ENCODE measurements around the gene DYNLT4.
"Not testable (repeated sequence)": the region's sequence is repeated elsewhere in the genome, so short reads cannot be mapped to it uniquely, and the experiment has no call there.

The DYNLT4 gene

GRCh38 chr1:44829506-44830384, 22.6 kb upstream of the DYNLT4 start:
- DNase-seq (ENCODE audit: extremely low read depth in 1 of 2, low read depth in 1 of 2) = no peak

GRCh38 chr1:44828841-44829440, 21.8 kb upstream of the DYNLT4 start:
- DNase-seq (ENCODE audit: extremely low read depth in 1 of 2, low read depth in 1 of 2) = no peak

DNA sequence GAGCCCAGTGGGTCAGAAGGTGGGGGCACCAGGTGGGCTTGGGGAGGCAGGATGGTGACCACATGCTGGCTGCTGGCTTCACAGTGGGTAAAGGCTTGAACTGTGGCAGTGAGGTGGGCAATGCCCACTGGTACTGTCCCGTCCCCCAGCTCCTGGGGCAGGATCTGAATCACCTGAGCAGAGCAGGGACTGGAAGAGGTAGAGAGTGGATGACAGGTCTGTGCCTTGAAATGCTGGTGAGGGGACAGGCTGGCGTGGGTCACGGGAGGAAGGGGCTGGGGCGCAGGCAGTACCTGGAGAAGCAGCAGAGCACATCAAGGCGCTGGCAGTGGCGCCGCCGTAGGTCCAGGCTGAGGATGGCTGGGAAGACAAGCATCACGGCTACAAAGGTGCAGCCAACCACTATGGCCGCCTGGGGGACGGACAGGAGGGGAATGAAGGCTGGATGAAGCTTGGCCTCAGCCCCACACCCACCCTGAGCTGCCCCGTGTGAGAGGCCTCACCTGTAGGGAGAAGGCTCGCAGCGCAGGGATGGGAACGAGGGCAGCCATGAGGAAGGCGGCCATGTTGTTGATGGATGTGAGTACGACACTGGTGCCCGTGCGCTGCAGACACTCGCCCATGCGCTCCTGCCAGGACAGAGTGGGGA, 21.0 kb upstream of the DYNLT4 start:
- DNase-seq (ENCODE audit: extremely low read depth in 1 of 2, low read depth in 1 of 2) = no peak

DNA sequence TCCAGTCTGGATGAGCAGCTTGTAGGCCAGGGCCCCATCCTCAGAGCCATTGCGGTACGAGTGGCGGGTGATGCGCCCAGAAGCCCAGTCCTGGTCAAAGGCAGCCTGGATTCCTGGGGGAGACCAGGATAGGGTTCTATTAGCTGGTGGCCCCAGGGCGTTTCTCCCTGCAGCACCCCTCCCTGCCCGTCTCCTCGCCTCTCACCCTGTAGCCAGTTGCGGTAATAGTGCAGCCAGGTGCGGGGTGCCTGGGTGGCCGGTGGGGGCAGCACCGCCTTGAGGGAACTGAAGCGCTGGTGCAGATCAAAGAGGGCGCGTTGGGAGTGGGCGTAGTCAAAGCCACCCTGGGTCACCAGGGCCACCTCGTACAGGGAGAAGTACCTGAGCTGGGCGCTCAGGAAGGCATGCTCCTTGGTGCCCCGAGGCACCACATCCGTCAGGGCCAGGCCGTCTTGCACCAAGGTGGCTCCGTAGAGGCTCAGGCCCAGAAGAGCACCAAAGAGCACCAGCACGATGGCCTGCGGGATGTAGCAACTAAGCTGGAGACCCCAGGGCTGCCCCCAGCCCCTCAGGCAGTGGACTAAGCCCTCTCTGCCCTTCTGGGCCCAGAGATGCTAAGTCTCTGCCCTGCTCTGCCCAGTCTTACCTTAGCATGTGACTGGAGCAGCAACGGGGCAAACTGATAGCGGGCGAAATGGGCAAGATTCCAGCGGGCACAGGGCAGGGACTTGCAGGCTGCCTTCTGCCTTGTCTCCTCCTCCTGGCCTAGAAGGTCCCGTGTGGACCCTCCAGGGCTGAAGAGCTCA, 20.2 kb upstream of the DYNLT4 start:
- DNase-seq (ENCODE audit: extremely low read depth in 1 of 2, low read depth in 1 of 2) = no peak

GRCh38 chr1:44826375-44827196, 19.4 kb upstream of the DYNLT4 start:
- no peak for DNase-seq (ENCODE audit: extremely low read depth in 1 of 2, low read depth in 1 of 2)

- DNase-seq (ENCODE audit: extremely low read depth in 1 of 2, low read depth in 1 of 2) = not testable (repeated sequence)
Measured at GRCh38 chr1:44824392-44824791, 17.2 kb upstream of the DYNLT4 start.

DNA sequence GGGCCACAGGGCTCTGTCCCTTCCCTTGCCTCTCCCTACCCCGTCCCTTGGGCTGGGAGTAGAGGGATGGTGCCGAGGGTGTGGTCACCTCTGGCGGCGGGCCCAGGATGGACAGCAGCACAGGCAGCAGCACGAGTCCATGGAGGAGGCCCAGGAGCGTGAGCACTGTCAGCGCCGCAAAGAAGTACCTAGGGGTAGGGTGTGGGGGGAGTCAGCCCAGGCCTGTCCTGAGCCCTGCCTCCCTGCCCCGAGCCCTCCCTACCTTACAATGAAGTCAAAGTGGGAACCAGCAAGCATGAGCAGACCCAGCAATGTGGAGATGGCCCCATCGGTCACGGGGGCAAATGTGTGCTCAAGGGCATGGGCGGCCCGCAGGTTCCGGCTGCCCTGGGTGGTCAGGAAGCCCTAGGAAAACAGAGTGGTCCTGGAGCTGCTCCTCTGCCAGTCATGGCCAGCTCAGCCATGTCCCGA, 15.9 kb upstream of the DYNLT4 start:
- DNase-seq (ENCODE audit: extremely low read depth in 1 of 2, low read depth in 1 of 2) = no peak

DNA sequence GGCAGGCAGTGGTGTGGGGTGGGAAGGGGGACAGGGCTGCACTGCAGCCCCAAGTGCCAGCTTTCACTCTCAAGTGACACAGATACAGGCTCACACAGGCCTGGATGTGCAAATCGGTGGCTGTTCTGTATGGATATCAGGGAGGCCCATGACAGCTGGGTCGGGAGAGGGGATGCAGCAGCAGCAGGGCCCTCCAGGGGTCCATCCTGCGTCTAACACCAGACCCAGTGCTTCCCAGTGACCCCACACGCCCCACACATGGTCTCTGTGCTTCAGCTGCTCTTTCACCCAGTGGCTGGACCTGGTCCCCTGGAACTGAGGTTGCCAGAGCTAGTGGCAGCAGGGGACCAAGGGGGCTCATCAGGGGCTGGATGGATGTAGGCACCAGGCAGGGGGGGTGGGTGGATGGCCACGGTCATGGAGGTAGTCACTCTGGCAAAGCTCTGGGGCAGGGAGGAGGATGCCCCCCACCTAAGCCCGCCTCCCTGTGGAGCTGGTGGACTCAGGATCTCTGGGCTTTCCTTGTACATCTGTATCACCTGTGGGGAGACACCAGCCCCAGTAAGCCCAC, 15.1 kb upstream of the DYNLT4 start:
- no peak for DNase-seq (ENCODE audit: extremely low read depth in 1 of 2, low read depth in 1 of 2)

DNA sequence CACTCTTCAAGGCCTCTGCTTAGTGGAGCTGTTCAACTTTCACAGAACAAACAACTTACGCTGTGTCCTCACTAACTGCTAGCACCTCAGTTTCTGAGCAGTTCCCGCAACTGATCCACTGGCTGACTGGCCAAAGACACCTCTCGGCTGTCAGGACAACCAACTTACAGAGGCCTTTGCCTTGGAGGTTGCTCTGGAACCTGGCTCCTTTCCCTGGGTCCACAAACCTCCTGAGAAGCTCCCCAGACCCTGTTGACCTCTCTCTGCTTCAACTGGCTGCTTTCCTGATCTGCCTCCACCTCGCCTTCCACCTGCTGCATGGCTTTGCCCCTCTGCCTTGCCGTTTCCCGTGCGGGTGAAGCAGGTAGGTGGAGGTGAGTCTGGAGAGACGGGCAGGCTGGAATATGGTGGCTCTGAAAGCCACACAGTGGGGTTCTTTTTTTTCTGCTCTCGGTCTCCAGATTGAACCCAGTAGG, 14.1 kb upstream of the DYNLT4 start:
- no peak for DNase-seq (ENCODE audit: extremely low read depth in 1 of 2, low read depth in 1 of 2)

DNA sequence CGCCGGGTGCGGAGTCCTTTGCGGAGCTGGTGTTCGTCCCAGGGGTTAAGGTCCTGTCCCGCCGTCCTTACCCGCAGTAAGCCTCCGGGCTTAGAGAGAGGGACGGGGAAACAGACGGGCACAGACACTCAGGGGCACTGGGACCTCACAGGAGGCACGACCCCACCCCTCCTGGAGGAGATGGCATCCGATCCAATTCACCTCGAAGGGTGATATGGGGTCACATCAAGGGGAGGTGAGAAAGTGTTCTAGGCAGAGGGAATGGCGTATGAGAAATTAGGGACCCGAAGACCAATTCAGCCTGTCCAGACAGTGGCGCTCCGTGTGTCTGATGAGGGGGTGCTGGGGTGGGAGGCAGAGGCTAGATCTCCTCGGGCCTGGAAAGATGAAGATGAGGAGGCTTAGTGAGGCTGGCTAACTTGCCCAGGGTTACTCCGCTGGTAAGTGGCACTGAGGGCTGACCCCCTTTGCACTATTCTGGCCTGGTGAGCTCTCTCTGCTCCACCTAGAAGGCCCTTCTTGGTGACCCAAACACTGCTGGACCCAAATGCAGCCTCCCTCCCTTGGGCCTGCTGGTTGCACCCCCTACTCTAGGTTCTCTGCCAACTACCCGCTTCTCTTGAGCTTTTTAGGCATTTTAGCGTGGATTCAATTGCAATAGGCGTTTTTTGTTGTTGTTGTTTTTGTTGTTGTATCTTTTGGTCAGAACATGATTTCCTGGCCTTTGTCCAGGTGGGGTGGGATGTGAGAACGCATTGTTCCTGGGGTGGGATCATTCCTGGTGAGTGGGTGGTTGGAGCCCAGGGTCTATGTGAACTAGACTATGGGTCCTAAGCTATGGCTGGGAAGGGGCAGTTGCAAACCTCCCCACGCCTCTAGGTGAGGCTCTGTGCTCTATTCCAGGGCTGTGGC, 13.4 kb upstream of the DYNLT4 start:
- DNase-seq (ENCODE audit: extremely low read depth in 1 of 2, low read depth in 1 of 2) = no peak

DNA sequence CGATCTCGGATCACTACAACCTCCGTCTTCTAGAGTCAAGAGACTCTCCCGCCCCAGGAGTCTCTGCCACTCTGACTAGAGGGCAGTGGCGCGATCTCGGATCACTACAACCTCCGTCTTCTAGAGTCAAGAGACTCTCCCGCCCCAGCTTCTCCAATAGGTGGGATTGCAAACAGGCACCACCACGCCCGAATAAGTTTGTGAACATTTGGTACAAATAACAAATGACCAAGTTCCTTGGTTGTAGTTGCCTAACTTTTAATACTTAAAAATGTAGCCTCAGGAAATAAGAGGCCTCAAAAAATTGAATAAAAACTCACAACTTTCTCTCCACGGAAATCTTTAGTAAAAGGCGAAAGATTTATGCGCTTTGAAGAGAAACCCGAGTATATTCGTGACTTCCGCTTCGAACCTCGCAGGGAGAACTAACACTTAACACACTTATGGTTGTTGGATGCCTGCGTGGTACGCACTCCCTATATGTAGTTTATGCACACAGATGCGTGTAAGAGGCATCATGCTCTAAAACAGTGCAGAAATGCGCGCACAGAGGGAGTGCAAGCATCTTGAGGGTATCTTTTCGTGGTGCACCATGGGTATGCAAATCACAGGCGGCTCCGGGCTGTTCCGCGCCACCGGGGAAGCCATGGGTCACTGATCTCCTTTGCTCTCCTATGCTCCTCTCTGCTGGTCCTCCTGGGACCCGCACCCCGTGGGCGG, 12.6 kb upstream of the DYNLT4 start:
- peak in 1 of 2 donors; percentile 60 for DNase-seq (ENCODE audit: extremely low read depth in 1 of 2, low read depth in 1 of 2)

- DNase-seq (ENCODE audit: extremely low read depth in 1 of 2, low read depth in 1 of 2) = no peak
Measured at GRCh38 chr1:44819196-44819607, 12.1 kb upstream of the DYNLT4 start.

DNA sequence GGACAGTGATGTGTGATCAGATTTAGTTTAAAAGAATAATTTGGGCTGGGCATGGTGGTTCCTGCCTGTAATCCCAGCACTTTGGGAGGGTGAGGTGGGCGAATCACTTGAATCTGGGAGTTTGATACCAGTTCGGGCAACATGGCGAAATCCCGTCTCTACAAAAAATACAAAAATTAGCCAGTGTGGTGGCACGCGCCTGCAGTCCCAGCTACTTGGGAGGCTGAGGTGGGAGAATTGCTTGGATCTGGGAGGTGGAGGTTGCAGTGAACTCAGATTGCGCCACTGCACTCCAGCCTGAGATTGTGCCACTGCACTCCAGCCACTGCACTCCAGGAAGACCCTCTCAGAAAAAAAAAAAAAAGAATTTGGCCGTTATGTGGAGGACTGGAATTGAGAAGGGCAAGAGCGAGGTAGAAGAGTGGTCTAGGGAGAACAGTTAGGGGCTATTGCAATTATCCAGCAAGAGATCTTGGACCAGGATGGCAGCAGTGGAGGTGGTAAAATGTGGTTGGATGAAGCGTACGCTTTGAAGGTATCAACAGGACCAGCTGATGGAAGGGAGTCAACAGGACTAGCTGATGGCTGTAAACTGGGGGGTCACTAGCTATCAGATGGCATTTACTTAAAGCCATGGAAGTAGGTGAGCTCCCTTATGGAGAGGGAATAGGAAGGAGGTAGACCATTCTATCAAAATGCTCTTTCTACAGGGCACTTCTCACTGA, 10.8 kb upstream of the DYNLT4 start:
- no peak for DNase-seq (ENCODE audit: extremely low read depth in 1 of 2, low read depth in 1 of 2)

DNA sequence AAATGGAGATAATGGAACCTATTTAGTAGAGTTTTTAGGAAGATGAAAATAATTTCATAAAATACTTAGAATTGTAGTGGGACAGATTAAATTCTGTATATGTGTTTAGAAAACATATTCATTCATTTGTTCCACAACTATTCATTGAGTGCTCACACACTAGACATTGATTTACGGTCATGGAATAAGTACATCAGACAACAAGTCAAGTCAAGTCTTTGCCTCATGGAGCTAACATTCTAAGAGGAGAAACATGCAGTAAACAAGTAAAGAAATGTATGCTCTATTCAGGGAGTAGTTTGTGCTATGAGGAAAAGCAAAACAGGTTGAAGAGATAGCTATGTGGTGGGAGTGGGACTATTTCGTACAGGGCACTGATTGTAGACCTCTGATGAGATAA, 10.2 kb upstream of the DYNLT4 start:
- no peak for DNase-seq (ENCODE audit: extremely low read depth in 1 of 2, low read depth in 1 of 2)

DNA sequence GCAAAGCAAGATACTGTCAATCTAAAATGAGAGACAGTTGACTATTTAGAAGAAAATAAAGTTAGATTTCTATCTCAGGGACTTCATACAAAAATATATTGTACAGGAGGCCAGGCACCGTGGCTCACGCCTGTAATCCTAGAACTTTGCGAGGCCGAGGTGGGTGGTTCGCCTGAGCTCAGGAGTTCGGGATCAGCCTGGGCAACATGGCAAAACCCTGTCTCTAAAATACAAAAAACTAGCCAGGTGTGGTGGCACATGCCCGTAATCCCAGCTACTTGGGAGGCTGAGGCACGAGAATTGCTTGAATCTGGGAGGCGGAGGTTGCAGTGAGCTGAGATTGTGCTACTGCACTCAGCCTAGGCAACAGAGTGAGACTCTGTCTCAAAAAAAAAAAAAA, 8.8 kb upstream of the DYNLT4 start:
- not testable (repeated sequence) for DNase-seq (ENCODE audit: extremely low read depth in 1 of 2, low read depth in 1 of 2)

DNA sequence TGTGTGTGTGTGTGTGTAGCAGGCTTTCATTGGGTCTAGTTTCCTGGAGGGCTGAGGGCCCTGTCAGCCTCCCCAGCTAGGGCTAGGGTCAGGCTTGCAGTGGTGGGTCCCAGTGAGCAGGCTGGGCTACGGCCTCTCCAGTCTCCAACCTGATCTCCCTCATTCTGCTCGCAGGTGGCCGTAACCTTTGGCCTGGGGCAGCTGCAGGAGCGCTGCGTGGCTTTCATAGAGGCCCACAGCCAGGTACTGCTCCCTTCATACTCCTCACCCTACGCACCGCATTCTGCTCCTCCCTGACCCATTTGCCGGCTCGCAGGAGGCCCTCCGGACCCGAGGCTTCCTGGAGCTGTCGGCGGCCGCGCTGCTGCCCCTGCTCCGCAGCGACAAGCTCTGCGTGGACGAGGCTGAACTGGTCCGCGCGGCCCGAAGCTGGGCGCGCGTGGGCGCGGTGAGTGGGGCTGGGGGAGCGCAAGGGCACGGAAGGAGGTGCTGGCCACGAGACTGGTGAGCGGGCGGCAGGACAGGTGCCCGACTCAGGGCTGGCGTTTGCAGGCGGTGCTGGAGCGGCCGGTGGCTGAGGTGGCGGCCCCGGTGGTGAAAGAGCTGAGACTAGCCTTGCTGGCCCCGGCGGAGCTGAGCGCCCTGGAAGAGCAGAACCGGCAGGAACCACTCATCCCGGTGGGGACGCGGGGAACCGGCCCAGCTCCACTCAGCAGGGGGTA, 5.8 kb upstream of the DYNLT4 start:
- no peak for DNase-seq (ENCODE audit: extremely low read depth in 1 of 2, low read depth in 1 of 2)

GRCh38 chr1:44811234-44811633, 4.1 kb upstream of the DYNLT4 start:
- DNase-seq (ENCODE audit: extremely low read depth in 1 of 2, low read depth in 1 of 2) = no peak
